HG03064 (cell line): Measurements from ENCODE around the gene SVOPL.
"Not testable (repeated sequence)": the region's sequence is repeated elsewhere in the genome, so short reads cannot be mapped to it uniquely, and the experiment has no call there.

ENCODE experiments used
- ATAC-seq: cut with Tn5 transposase; IDR thresholded peaks from one replicate; pipeline ENCODE4 v1.9.1; 2021; ENCODE audit warnings: low read depth; ENCODE audit not compliant: unreplicated experiment

The SVOPL gene

DNA sequence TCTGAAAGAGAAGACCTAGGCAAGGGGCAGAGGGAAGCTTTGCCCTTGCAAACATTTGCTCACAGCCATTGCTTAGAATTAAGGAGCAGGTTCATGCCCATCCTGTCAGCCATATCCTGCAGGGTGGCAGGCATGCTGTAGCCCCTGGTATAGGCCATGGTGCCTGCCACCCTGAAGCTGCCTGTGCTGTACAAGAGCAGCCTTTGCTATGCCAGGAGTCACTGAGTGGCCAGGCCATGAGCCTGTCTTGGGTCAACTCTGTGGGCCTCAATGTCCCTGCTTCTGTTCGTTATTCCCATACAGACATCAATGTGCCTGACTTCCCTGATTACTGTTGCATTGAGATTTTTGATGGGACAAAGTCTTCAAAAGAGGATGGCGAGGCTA lies 368 bp upstream of the SVOPL start:
- ATAC-seq, result no peak

DNA sequence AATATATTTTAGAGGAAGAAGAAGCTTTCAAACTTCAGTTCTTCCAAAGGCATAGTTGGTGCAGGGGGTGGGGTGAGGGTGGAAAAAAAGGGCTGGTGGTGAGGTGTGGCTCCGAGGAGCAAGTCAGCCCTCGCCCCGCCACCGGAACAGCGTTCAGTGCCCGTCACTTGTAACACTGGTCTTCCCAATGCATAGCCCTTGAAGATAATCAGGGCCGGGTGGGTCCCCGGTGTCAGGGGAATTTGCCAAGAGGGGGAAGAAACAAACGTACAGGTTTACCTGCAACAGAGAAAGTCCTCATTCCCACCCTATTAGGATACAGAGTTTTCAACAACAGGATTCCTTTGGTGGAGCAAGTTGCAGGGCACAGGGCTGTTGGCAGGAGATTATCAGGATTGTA lies 1.5 kb downstream of the SVOPL start:
- no peak for ATAC-seq

DNA sequence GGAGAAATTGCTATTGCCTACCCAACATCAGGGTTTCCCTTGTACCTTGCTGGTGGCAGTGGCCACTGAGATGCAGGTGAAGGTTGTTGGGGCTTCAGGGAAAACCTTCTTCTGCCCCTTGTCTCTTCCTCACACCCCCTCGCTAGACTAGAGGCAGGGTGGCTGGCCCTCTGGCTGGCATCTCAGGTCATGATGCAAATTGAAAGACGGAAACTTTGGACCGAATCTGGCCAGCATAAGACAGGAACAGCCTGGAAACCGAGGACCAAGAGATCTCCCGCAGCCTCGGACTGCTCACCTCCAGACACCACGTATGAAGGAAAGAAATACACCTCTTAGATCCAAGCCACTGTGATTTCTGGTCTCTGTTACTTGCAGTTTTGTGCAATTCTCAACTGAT lies 2.9 kb downstream of the SVOPL start:
- no peak for ATAC-seq

DNA sequence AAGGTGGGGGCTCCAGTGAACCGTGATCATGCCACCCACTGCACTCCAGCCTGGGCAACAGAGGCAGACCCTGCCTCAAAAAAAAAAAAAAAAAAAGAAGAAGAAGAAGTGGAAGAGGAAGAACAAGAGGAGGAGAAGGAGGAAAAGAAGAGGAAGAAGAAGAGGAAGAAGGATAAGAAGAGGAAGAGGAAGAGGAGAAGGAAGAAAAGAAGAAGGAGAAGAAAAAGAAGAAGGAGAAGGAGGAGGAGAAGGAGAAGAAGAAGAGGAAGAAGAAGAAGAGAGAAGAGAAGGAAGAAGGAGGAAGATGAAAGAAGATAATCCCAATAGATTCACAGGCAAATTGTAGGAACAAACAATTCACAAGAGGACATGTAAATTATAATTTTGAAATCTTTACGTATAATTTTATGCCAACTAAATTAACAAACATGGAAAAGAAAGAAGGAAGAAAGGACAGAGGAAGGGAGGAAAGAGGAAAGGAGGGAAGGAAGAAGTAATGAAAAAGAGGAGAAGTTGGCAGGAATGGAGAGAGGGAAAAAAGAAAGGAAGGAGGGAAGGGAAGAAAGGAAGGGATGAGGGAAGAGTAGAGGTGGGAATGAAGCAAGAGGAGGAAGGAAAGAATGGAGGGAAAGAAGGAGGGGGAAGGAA lies 3.5 kb downstream of the SVOPL start:
- ATAC-seq, result no peak

DNA sequence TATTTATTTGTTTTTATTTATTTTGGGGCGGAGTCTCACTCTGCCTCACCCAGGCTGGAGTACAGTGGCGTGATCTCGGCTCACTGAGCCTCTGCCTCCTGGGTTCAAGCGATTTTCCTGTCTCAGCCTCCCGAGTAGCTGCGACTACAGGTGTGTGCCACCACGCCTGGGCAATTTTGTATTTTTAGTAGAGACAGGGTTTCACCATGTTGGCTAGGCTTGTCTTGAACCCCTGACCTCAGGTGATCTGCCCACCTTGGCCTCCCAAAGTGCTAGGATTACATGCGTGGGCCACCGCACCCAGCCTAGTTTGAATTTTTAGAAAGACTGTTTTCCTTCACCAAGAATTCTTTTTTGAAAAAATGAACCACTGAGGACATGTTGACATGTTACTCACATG lies 5.4 kb downstream of the SVOPL start:
- ATAC-seq, result not testable (repeated sequence)

DNA sequence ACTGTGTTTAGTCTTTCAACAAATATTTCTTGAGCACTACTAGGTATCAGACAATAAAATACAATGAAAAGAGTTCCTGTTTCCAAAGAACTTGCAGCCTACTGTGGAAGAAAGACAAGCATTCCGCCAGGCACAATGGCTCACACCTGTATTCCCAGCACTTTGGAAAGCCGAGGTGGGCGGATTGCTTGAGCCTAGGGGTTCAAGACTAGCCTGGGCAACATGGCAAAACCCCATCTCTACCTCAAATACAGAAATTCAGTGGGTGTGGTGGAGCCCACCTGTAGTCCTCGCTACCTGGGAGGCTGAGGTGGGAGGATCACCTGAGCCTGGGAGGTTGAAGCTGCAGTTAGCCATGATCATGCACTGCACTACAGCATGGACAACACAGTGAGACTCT lies 6.1 kb downstream of the SVOPL start:
- ATAC-seq, result no peak

DNA sequence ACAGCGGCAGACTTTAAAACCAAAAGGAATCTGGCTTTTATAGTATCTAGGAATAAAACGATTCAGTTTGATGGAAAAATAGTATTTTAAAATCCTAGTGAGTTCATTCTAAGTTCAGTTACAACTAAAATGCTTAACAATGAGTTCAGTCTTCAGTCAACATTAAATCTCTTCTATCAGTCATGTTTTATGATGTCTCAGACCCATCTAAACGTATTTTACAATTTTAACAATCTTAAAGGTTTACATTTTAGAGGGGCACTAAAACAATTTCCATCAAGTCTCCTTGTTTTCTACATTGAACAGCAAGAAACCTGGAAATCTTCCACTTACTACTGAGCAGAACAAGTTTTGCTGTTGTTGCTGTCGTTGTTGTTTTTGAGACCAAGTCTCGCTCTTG lies 10.0 kb downstream of the SVOPL start:
- ATAC-seq, result no peak

DNA sequence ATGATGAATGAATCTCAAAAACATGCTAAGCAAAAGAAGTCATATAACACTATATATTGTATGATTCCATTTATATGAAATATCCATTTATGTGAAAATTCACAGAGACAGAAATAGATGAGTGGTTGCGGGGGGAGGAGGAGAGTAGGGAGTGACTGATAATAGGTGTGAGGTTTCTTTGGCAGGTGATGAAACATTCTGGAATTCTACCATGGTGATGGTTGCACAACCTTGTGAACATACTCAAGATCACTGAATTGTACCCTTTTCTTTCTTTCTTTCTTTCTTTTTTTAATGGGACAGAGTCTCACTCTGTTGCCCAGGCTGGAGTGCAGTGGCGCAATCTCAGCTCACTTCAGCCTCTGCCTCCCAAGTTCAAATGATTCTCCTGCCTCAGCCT lies 10.7 kb downstream of the SVOPL start:
- no peak for ATAC-seq

DNA sequence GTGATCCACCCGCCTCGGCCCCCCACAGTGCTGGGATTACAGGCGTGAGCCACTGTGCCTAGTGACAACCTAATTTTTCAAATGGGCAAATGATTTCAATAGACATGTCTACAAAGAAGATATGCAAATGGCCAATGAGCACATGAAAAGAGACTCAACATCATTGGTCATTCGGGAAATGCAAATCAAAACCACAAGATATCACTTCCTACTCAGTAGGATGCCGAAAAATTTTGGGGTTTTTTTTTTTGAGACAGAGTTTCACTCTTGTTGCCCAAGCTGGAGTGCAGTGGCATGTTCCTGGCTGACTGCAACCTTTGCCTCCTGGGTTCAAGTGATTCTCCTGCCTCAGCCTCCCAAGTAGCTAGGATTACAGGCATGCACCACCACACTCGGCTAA lies 13.1 kb downstream of the SVOPL start:
- not testable (repeated sequence) for ATAC-seq

DNA sequence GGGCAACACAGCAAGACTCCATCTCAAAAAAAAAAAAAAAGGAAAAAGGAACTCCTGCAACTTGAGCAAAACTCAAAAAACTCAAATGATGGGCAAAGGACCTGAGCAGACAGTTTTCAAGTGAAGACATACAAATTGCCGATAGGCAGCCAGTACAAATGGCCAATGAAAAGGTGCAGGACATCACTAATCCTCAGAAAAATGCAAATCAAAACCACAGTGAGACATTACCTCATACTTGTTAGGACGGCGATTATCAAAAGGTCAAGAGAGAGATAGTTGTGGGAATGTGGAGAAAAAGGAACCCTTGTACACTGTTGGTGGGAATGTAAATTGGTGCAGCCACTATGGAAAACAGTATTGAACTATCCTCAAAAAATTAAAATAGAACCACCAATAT lies 16.8 kb downstream of the SVOPL start:
- ATAC-seq, result no peak

DNA sequence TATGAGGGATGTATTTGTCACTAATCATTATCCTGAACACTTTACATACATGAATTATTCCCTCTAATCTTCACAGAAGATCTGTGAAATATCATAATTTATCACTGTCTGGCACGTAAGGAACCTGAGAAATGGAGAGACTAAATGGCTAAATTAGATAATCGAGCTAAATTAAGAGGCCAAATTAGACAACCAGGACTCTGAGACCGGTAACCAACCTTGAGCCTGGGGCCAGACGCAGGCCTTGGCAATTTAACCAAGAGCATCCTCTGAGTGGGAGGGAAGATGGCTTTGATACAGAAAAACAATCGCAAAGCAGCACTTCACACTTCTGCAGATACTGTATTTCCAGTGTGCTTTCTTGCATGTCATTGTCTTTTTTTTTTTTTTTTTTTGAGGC lies 21.4 kb downstream of the SVOPL start:
- ATAC-seq, result no peak

DNA sequence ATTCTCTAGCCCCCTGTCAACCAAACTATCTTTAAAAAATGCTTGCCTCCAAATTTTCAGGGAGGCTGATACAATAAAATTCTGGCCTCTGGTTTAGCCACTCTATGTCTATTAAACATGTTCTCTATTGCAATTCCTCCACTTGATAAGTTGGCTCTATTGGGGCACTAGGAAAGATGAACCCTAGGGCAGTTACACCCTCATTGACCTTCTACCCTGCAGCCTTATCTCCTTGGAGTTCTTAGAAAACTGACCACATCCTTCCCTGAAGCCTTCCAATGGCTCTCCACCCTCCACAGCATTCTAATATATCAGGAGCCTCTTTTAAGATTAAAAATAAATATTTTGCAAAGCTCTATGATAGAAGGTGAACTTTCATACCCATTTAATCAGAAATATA lies 30.6 kb downstream of the SVOPL start:
- no peak for ATAC-seq

DNA sequence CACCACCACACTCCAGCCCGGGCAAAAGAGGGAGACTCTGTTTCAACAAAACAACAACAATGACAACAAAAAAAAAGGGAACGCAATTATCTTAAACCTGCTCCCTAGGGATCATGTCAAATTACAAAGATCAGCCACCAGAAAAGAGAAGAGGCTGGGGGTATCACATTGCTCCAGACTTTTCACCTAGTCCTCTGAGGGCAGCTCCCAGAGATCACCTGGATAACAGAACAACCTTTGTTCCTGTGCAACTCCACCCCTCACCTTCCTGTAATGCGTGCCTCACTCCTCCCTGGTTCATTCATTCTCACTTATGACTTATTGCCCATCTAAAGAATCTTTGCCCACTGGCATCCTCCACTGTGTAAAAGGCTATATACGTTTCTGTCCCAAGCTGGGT lies 31.8 kb downstream of the SVOPL start:
- no peak for ATAC-seq

DNA sequence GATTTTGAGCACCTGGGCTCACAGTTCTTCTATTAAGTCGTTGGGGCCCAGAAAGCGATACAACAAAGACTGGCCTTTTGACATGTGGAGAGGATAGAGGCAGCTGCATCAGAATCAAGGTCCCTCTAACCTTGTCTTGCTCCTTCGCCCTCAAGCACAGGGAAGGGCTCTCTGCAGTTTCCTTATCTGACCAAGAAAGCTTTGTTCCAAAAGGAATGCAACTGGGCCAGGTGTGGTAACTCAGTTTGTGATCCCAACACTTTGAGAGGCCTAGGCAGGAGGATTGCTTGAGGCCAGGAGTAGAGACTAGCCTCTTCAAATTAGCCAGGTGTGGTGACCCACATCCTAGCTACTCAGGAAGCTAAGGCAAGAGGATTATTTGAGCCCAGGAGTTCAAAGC lies 32.2 kb downstream of the SVOPL start:
- ATAC-seq, result no peak

DNA sequence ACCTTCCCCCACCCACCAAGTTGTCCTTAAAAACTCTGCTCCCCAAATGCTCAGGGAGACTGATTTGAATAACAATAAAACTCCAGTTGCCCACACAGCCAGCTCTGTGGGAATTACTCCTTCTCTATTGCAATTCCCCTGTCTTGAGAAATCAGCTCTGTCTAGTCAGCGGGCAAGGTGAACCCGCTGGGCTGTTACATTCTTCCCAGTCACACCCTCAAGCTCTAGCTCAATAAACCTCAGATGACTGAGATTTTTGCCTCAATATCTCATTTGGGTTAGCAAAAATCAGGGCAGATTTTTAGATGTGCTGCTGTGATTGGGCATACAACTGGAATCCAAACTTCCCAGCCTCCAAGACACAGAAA lies 32.9 kb downstream of the SVOPL start:
- no peak for ATAC-seq

DNA sequence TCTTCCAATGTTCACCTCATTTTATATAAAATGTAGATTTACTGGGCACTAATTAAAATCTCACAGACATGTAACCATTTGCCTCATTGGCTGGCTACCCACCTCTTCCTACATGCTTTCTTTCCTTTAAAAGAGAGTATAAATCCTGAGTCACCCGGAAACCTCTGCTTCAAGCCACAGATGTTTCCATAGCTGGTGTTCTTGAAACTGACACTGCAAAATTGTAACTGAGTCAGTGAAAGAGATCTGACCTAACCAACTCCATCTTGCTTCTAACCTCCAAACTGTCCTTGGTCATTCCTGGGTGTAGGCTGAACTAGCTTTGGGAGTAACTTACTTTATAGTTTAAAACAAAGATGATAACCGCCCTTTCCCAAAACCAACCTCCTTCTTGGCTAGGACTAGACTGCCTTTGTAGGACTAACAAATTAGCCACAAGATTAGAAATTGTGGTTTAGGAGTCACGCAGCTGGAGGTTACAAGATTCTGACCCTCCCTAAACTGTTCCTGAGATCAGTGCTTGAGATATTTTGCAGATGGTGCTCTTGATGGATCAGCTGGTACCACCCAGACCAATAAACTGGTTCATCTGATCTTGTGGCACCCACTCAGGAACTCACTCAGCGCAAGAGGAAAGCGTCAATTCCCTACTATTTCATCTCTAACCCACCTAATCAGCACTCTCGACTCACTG lies 33.5 kb downstream of the SVOPL start:
- no peak for ATAC-seq

DNA sequence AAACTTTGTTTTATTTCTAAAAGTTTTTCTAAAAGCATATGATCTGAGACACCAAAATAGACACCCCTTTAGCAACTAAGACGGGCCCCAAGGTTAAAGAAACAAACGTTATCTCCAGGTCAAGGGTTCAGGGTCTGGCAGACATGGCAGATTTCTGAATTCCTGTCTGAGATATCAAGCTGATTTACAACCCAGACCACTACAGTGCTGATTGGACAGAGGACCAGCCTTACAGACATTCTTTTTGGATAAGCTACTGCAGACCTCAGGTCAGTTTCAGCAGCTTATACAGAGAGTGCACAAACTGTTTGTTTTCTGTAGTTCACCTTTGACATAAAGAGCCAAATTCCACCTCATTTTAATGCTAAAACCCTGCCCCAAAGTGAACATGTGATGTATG lies 34.8 kb downstream of the SVOPL start:
- ATAC-seq, result no peak

DNA sequence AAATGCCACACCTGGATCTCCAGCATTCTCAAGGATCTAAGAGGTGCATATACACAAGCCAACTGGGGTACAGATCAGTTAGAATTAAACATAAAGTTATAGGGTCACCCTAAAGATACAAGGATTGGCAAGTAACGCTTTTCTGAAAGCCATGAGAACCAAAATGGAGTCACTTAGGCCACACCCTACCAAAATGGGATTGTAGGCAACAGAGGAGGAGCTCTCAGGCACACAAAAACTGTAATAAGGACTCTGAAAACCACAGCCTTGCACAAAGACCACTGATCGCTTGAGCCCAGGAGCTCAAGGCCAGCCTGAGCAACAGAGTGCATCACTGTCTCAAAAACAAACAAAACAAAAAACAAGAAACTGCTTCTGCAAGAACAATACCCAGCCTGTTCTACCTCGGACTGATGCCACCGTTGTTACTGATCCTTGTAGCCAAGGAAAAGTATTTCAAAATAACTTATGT lies 35.5 kb downstream of the SVOPL start:
- ATAC-seq, result no peak

DNA sequence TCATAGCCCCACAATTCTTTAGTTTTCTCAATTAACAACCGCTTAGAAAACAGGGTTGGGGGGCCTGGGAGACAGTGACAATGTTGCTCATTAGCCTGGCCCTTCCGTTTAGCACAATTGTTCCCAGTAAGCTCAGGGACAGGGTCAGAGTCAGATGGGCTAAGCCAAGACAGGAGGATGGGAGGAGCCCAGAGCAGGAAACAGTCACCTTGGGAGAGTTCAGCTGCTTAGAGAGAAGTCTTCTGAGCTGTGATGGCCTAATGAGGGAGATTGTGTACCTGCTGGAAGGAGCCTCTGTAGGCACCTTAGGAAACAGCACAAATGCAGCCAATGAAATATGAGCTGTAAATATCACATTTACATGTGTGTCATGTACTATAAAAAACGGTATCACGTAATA lies 35.9 kb downstream of the SVOPL start:
- no peak for ATAC-seq

DNA sequence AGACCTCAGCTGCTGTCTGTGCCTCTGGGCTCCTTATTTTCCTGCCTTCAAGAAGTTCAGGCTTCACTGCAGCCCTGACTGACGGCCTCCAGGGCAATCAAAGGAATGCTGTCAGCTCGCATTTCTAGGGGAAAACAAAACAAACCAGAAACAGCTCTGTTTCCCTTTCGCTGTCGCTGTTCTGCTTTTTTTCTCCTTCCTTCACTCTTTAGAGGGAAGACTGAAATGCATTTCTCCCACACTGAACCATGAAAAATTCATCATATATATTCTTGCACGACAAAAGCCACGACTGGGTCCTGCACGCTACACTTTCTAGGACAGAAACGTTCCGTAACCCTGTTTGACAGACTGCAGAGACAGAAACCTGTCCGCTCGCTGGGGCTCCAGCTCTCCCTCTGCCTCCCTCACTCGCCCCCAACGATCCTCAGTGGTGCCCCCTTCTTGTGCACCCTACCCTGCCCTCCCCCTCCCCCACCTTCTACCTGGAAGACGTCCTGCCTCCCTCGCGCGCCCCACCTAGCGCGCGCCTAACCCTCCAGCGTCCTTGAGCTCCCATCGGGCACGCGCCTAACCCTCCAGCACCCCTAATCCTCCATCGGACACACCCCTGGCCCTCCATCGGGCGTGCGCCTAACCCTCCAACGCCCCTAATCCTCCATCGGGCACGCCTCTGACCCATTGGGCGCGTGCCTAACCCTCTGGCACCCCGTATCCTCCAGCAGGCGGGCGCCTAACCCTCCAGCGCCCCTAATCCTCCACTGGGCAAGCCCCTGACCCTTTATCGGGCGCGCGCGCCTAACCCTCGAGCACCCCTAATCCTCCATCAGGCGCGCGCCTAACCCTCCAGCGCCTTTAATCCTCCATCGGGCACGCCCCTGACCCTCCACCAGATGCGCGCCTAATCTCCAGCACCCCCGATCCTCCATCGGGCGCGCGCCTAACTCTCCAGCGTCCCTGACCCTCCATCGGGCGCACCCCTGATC lies 37.1 kb downstream of the SVOPL start:
- ATAC-seq, result no peak

DNA sequence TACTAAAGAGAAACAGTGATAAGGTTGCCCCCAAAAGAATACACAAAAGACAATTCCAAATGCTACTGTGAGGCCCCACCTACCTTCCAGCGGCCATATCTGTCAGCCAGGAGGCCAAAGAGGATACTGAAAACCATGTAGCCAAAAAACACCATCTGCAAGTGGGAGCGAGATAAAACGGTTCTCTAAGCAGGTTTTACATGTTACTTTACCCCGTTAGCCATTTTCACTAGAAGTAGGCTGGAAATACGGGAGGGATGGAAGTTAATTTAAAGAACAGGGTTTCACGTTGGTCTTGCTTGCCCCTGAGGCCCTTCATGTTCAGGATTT lies 38.2 kb downstream of the SVOPL start:
- no peak for ATAC-seq
